MCF 10A (cell line): ENCODE results near the gene RPS6KA4. TPM values are rescaled to one million over a fixed set of nuclear protein-coding genes. Genes with fewer than 3 reads are reported as not detected.

ENCODE experiments used
- BruUV-seq: library from RNA; stranded (reverse); fragments of 400-500 nt; replicated peaks from 2 replicates; lab custom pipeline; 2021; lab: Mats Ljungman, UMichigan
- CTCF ChIA-PET: fragments of 300-600 bp; sonication (Branson Sonifier 250); formaldehyde crosslinking; extraction: SDS; loops from one replicate; lab custom pipeline; 2021; ENCODE audit warnings: antibody characterized with exemption, inconsistent platforms; lab: Yijun Ruan, JAX
- POLR2A ChIA-PET: fragments of 300-600, 350-650 bp; sonication (Branson Sonifier 250); formaldehyde crosslinking; extraction: SDS; loops from one replicate; lab custom pipeline; 2020; ENCODE audit warnings: antibody characterized with exemption, inconsistent platforms; lab: Yijun Ruan, JAX
- DNase-seq: peaks from one replicate; pipeline ENCODE4 v3.0.0-alpha.2; 2018; ENCODE audit not compliant: unreplicated experiment
- H3K27ac Mint-ChIP-seq: one replicate; pipeline ENCODE4 v1.8.0; 2022; ENCODE audit warnings: mild to moderate bottlenecking, low read depth, mixed read lengths; ENCODE audit not compliant: unreplicated experiment
- H3K27me3 Mint-ChIP-seq: one replicate; pipeline ENCODE4 v1.8.0; 2022; ENCODE audit warnings: mixed read lengths; ENCODE audit not compliant: insufficient read depth, unreplicated experiment
- H3K36me3 Mint-ChIP-seq: one replicate; pipeline ENCODE4 v1.8.0; 2022; ENCODE audit warnings: mild to moderate bottlenecking, moderate library complexity, mixed read lengths; ENCODE audit not compliant: insufficient read depth, unreplicated experiment
- H3K4me1 Mint-ChIP-seq: one replicate; pipeline ENCODE4 v1.8.0; 2022; ENCODE audit warnings: mixed read lengths; ENCODE audit not compliant: insufficient read depth, unreplicated experiment
- H3K4me3 Mint-ChIP-seq: one replicate; pipeline ENCODE4 v1.8.0; 2022; ENCODE audit warnings: mild to moderate bottlenecking, moderate library complexity, mixed read lengths; ENCODE audit not compliant: unreplicated experiment
- H3K9me3 Mint-ChIP-seq: one replicate; pipeline ENCODE4 v1.8.0; 2022; ENCODE audit warnings: mixed read lengths; ENCODE audit not compliant: unreplicated experiment
- intact Hi-C: fragments of 100-400 bp; cut with micrococcal nuclease; formaldehyde crosslinking; loops from 2 replicates; pipeline ENCODE4 v1.14.1; 2022
- total RNA-seq: library from RNA; stranded (reverse); gene quantifications from 2 replicates; pipeline ENCODE4 v1.2.3, GENCODE V29; 2022
- TF ChIP-seq, protein P1 (sequence below): fragments of 200-600 bp; IDR thresholded peaks from one replicate; pipeline ENCODE4 v1.8.0; 2022; ENCODE audit warnings: antibody characterized with exemption, mild to moderate bottlenecking; ENCODE audit not compliant: unreplicated experiment

Gene RPS6KA4
- total RNA-seq, 1 experiment from 2014 or later: 42.5 TPM

DNA sequence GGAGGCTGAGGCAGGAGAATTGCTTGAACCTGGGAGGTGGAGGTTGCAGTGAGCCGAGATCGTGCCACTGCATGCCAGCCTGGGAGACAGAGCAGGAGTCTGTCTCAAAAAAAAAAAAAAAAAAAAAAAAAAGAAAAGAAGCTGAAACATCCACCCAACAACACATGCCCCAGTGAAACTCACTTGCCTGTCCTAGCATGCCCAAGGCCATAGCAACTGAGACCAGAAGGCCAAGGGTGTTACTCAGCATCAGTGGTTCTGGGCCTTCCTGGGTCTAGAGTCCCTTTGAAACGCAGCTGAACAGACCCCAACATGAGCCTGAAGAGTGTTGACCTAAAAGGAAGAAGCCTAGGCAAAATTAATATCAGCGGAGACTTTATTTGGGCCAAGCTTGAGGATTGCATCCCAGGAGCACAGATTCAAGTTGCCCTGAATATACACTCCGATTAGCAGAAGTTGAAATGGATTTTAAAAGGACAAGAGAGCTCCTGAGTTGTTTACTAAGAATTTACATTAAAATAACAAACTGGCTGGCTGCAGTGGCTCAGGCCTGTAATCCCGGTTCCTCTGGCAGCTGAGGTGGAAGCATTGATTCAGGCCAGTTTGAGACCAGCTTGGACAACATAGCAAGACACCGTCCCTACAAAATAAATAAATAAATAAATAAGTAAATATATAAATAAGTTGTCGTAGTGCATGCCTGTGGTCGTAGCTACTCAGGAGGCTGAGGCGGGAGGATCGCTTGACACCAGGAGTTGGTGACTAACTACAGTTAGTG lies 34.1 kb upstream of the RPS6KA4 start:
- ChIA-PET CTCF (interaction anchor here (0.9 to 4.5 kb wide), 6 partner anchors 8 to 32 kb away, joined by 3 to 32 read pairs (median 4); no protein-coding TSS in a partner anchor), POLR2A (interaction anchor here (0.7 to 5.3 kb wide), 11 partner anchors 8 to 530 kb away, joined by 3 to 89 read pairs (median 7); partner anchors contain the start of genes ESRRA and RPS6KA4)
- no peaks in the 10 kb centered on the region for H3K9me3 Mint-ChIP-seq
- no peaks in the 10 kb centered on the region for H3K27me3 Mint-ChIP-seq
- peaks cover 28% of the 10 kb centered on the region for H3K4me1 Mint-ChIP-seq
- H3K27ac Mint-ChIP-seq: peak overlapping the region; percentile 94
- DNase-seq: peak; percentile 90
- TF ChIP-seq, protein P1, sequence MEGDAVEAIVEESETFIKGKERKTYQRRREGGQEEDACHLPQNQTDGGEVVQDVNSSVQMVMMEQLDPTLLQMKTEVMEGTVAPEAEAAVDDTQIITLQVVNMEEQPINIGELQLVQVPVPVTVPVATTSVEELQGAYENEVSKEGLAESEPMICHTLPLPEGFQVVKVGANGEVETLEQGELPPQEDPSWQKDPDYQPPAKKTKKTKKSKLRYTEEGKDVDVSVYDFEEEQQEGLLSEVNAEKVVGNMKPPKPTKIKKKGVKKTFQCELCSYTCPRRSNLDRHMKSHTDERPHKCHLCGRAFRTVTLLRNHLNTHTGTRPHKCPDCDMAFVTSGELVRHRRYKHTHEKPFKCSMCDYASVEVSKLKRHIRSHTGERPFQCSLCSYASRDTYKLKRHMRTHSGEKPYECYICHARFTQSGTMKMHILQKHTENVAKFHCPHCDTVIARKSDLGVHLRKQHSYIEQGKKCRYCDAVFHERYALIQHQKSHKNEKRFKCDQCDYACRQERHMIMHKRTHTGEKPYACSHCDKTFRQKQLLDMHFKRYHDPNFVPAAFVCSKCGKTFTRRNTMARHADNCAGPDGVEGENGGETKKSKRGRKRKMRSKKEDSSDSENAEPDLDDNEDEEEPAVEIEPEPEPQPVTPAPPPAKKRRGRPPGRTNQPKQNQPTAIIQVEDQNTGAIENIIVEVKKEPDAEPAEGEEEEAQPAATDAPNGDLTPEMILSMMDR: no peak
- peak overlapping the region; percentile 7 for H3K4me3 Mint-ChIP-seq
- no TSS peak for BruUV-seq
- peaks cover 24% of the 10 kb centered on the region for H3K36me3 Mint-ChIP-seq
- intact Hi-C loops: no loop called here

DNA sequence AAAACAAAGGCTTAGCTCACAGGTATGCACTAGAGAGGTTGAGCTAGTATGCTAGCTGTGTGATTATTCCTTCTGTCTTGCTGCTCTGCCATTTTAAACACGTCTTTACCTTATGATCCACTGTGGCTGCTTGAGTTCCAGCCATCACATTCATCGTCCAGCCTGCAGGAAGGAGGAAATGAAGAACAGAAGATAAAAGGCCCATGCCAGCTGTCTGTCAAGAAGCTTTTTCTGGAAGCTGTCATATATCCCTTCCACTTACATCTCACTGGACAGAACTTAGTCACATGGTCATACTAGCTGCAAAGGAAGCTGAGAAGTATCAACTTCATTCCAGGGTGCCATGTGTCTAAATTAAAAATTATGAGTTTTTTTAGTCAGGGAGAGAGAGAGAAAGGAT lies 31.6 kb upstream of the RPS6KA4 start:
- Mint-ChIP-seq H3K27ac (no peak overlapping the region), H3K4me3 (no peak overlapping the region), H3K27me3 (no peaks in the 10 kb centered on the region), H3K9me3 (no peaks in the 10 kb centered on the region), H3K4me1 (peaks cover 14% of the 10 kb centered on the region), H3K36me3 (peaks cover 8% of the 10 kb centered on the region)
- DNase-seq: no peak
- CTCF ChIA-PET: interaction anchor here (0.5 to 1.5 kb wide), 3 partner anchors 10 to 1776 kb away, joined by 3 to 7 read pairs (median 5); partner anchors contain the start of genes PRDX5 and TRMT112
- TF ChIP-seq, protein P1: no peak
- BruUV-seq: no TSS peak
- POLR2A ChIA-PET: interaction anchor here (0.6 to 1.6 kb wide), 3 partner anchors 9 to 14 kb away, joined by 3 to 5 read pairs (median 4); partner anchors contain the start of genes PRDX5 and TRMT112
- intact Hi-C loops: no loop called here

DNA sequence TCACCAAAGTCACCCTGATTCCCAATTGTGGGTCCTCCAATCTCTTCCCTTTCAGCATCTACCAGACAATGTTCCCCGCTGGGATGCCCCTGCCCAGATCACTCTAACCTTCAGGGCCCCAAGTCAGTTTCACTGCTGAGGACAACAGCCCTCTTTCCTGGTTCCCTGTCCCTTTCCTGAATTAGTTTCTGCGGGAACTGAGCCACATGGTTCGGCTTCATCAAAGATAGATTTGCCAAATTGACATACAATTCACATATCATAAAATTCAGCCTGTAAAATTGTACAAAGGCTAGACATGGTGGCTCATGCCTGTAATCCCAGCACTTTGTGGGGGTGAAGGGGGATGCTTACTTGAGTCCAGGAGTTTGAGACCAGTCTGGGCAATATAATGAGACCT lies 31.0 kb upstream of the RPS6KA4 start:
- H3K27ac Mint-ChIP-seq: no peak overlapping the region
- intact Hi-C loops: no loop called here
- H3K9me3 Mint-ChIP-seq: no peaks in the 10 kb centered on the region
- peaks cover 14% of the 10 kb centered on the region for H3K4me1 Mint-ChIP-seq
- BruUV-seq: no TSS peak
- no peak for DNase-seq
- ChIA-PET POLR2A (interaction anchor here (1.6 kb wide), 1 partner anchor 10 kb away, joined by 4 read pairs; the partner anchor contains the start of gene PRDX5), CTCF (interaction anchor here (1.5 kb wide), 1 partner anchor 23 kb away, joined by 5 read pairs; no protein-coding TSS in a partner anchor)
- peaks cover 2% of the 10 kb centered on the region for H3K36me3 Mint-ChIP-seq
- no peaks in the 10 kb centered on the region for H3K27me3 Mint-ChIP-seq
- H3K4me3 Mint-ChIP-seq: no peak overlapping the region
- TF ChIP-seq, protein P1: no peak

DNA sequence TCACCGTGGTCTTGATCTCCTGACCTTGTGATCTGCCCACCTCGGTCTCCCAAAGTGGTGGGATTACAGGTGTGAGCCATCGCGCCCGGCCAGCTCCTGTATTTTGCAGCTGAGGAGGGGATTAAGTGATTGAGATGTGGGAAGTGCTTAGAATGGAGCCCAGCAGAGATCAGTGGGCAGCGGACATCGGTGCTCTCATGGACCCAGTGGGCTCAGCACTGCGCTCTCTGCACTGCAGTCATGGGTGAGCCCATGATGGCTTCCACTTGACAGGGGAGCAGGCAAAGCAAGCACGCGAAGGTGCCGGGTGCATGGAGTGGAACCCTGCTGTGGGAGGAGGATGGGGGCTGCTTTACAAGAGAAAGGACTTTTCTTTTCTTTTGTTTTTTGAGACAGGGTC lies 28.1 kb upstream of the RPS6KA4 start:
- Mint-ChIP-seq H3K4me3 (no peak overlapping the region), H3K27me3 (no peaks in the 10 kb centered on the region), H3K4me1 (peaks cover 20% of the 10 kb centered on the region), H3K9me3 (no peaks in the 10 kb centered on the region), H3K36me3 (no peaks in the 10 kb centered on the region), H3K27ac (peak overlapping the region; percentile 61)
- TF ChIP-seq, protein P1: no peak
- DNase-seq: no peak
- intact Hi-C loops: loop anchor here (1.0 kb wide), 1 partner anchor 13 kb away; the partner anchor contains the start of gene PRDX5
- CTCF ChIA-PET: interaction anchor here (0.6 to 11.4 kb wide), 15 partner anchors 8 to 426 kb away, joined by 3 to 135 read pairs (median 5); partner anchors contain the start of genes CATSPERZ, ESRRA, PRDX5 and TRMT112
- no TSS peak for BruUV-seq
- POLR2A ChIA-PET: interaction anchor here (0.8 to 15.4 kb wide), 16 partner anchors 7 to 150 kb away, joined by 3 to 285 read pairs (median 6); partner anchors contain the start of genes ESRRA, FKBP2, PPP1R14B and PRDX5
